HepG2 (cell line): ENCODE results near the gene ANKRD39. TPM values are rescaled to one million over a fixed set of nuclear protein-coding genes. Genes with fewer than 3 reads are reported as not detected.
A peak's percentile ranks its signal among the peaks of the same experiment; 100 is the strongest.

ENCODE experiments used
- CBFB ChIP-seq: sonication (generic); formaldehyde crosslinking; IDR thresholded peaks from 2 replicates; pipeline ENCODE4 v1.4.0; 2020; ENCODE audit warnings: missing genetic modification reagents
- DNMT1 ChIP-seq: sonication (generic); formaldehyde crosslinking; IDR thresholded peaks from 2 replicates; pipeline ENCODE4 v1.5.1; 2020; ENCODE audit warnings: mild to moderate bottlenecking, missing genetic modification reagents
- HNF4A ChIP-seq: sonication (generic); formaldehyde crosslinking; IDR thresholded peaks from 2 replicates; pipeline ENCODE4 v1.4.0; 2020; ENCODE audit warnings: missing genetic modification reagents
- HNRNPLL ChIP-seq: fragments of 200-400 bp; formaldehyde crosslinking; IDR thresholded peaks from 2 replicates; pipeline ENCODE4 v1.6.1; 2017; ENCODE audit warnings: mild to moderate bottlenecking, low read depth, low read length; ENCODE audit not compliant: poor library complexity, severe bottlenecking
- MIER3 ChIP-seq: IDR thresholded peaks from 2 replicates; pipeline ENCODE4 v1.6.1; 2016; ENCODE audit warnings: missing compliant biosample characterization, borderline replicate concordance
- PHF20 ChIP-seq: sonication (generic); formaldehyde crosslinking; IDR thresholded peaks from 2 replicates; pipeline ENCODE4 v1.5.0; 2020; ENCODE audit warnings: mild to moderate bottlenecking, missing genetic modification reagents
- POLR2AphosphoS2 ChIP-seq: IDR thresholded peaks from 2 replicates; pipeline ENCODE4 v1.6.1; 2011; ENCODE audit warnings: low read depth, low read length, improper control_type of control experiment
- SP4 ChIP-seq: sonication (generic); formaldehyde crosslinking; IDR thresholded peaks from 2 replicates; pipeline ENCODE4 v1.8.1; 2023; ENCODE audit warnings: mild to moderate bottlenecking, missing genetic modification reagents
- TGIF2 ChIP-seq: IDR thresholded peaks from 2 replicates; pipeline ENCODE4 v1.6.1; 2016; ENCODE audit warnings: control low read depth, missing compliant biosample characterization
- TP53 ChIP-seq: sonication (generic); formaldehyde crosslinking; conservative IDR thresholded peaks from 2 replicates; pipeline ENCODE4 v1.4.0; 2020; ENCODE audit warnings: missing genetic modification reagents
- ZNF101 ChIP-seq: sonication (generic); formaldehyde crosslinking; IDR thresholded peaks from 2 replicates; pipeline ENCODE4 v1.4.0; 2020; ENCODE audit warnings: mild to moderate bottlenecking, low read depth, missing genetic modification reagents, borderline replicate concordance
- ZNF160 ChIP-seq: sonication (generic); formaldehyde crosslinking; IDR thresholded peaks from 2 replicates; pipeline ENCODE4 v1.8.0; 2022; ENCODE audit warnings: mild to moderate bottlenecking, inconsistent platforms, missing genetic modification reagents
- ZNF232 ChIP-seq: sonication (generic); formaldehyde crosslinking; IDR thresholded peaks from 2 replicates; pipeline ENCODE4 v1.4.0; 2020; ENCODE audit warnings: missing genetic modification reagents, borderline replicate concordance
- ZNF260 ChIP-seq: sonication (generic); formaldehyde crosslinking; IDR thresholded peaks from 2 replicates; pipeline ENCODE4 v1.4.0; 2020; ENCODE audit warnings: missing genetic modification reagents, low read depth, mild to moderate bottlenecking, borderline replicate concordance
- ZNF605 ChIP-seq: sonication (generic); formaldehyde crosslinking; IDR thresholded peaks from 2 replicates; pipeline ENCODE4 v1.8.0; 2022; ENCODE audit warnings: mild to moderate bottlenecking, missing genetic modification reagents
- ZNF629 ChIP-seq: sonication (generic); formaldehyde crosslinking; conservative IDR thresholded peaks from 2 replicates; pipeline ENCODE4 v1.5.0; 2020; ENCODE audit warnings: missing genetic modification reagents
- ZNF746 ChIP-seq: sonication (generic); formaldehyde crosslinking; IDR thresholded peaks from 2 replicates; pipeline ENCODE4 v1.8.0; 2022; ENCODE audit warnings: mild to moderate bottlenecking, missing genetic modification reagents
- ZNF761 ChIP-seq: sonication (generic); formaldehyde crosslinking; conservative IDR thresholded peaks from 2 replicates; pipeline ENCODE4 v1.4.0; 2020; ENCODE audit warnings: mild to moderate bottlenecking, missing genetic modification reagents
- ZNF766 ChIP-seq: sonication (generic); formaldehyde crosslinking; IDR thresholded peaks from 2 replicates; pipeline ENCODE4 v1.5.0; 2020; ENCODE audit warnings: missing genetic modification reagents, borderline replicate concordance
- polyA plus RNA-seq, 8 experiments: library from polyadenylated mRNA; depleted of rRNA in 3 of 8; stranded (reverse) in 7 of 8; unstranded in 1 of 8; fragments of >200 nt; fragmentation: Illumina TruSeq in 4 of 8; extraction: Trizol in 4 of 8; gene quantifications; 2 replicates each; pipeline versions ENCODE4 v1.2.1 to v1.2.3, GENCODE V29; 2011 to 2016; ENCODE audit warnings: low read depth in 4 of 8, missing spikeins in 1 of 8, mixed read lengths in 1 of 8; ENCODE audit not compliant: insufficient read depth in 1 of 8
- total RNA-seq, 5 experiments: library from RNA; depleted of rRNA; stranded (reverse); fragments of >200 nt; fragmentation: Illumina TruSeq; extraction: Trizol; gene quantifications; 2 replicates each; pipeline ENCODE4 v1.2.3, GENCODE V29; 2016; ENCODE audit warnings: low read depth in 1 of 5
- TF ChIP-seq, protein P1 (sequence below): sonication (generic); formaldehyde crosslinking; IDR thresholded peaks from 2 replicates; pipeline ENCODE4 v1.4.0; 2020; ENCODE audit warnings: missing genetic modification reagents
- TF ChIP-seq, protein P2 (sequence below): IDR thresholded peaks from 2 replicates; pipeline ENCODE4 v1.6.1; 2018; ENCODE audit warnings: missing genetic modification reagents
- TF ChIP-seq, protein P3 (sequence below): sonication (generic); formaldehyde crosslinking; IDR thresholded peaks from 2 replicates; pipeline ENCODE4 v1.5.0; 2020; ENCODE audit warnings: missing genetic modification reagents
- TF ChIP-seq, protein P4 (sequence below): sonication (generic); formaldehyde crosslinking; IDR thresholded peaks from 2 replicates; pipeline ENCODE4 v1.4.0; 2020; ENCODE audit warnings: low read depth, mild to moderate bottlenecking, missing genetic modification reagents
- TF ChIP-seq, protein P5 (sequence below), 2 experiments: sonication (generic) in 1 of 2; formaldehyde crosslinking in 1 of 2; IDR thresholded peaks; 2 replicates each; pipeline versions ENCODE4 v1.5.1 to v1.6.1; 2011 to 2020; ENCODE audit warnings: borderline replicate concordance in 1 of 2, low read depth in 1 of 2, low read length in 1 of 2, mild to moderate bottlenecking in 1 of 2, missing genetic modification reagents in 1 of 2, moderate library complexity in 1 of 2

ANKRD39 gene
- total and polyA plus RNA-seq, 2 of the 13 experiments (the other 11 are each of a cell fraction or from before 2014, with no cell fraction given), result 23.2 to 24.8 TPM

DNA sequence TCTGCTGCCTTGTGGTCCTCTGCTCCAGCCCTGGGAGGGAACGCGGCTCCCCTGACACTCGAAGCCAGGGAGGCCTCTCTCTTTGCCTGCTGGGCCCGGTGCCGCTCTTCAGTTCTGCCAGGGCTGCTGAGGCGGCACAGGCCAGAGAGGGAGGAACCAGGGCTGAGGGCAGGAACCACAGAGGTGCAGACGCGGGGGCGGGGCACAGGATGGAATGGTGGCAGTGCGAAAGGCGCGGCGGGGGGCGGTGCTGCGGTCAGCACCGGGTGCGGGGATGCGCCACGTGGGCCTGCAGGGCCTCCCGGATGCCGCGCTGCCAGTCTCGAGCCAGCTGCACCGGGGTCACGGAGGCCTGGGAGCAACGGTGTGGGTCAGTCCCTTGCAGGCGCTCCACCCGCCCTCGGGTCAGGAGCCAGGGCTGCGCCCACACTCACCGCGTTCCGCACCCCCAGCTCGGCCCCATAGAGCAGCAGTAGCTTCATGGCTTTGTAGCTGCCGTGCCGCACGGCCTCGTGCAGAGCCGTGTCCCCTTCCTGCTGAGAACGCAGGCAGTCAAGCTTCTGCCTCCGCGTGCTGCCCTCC lies 18.4 kb downstream of the ANKRD39 start (continued):
- TF ChIP-seq ZNF160 (CRISPR knock-in tag), result no peak
- TF ChIP-seq PHF20 (CRISPR knock-in tag), result no peak
- TF ChIP-seq ZNF260, result no peak
- TF ChIP-seq, protein P1, sequence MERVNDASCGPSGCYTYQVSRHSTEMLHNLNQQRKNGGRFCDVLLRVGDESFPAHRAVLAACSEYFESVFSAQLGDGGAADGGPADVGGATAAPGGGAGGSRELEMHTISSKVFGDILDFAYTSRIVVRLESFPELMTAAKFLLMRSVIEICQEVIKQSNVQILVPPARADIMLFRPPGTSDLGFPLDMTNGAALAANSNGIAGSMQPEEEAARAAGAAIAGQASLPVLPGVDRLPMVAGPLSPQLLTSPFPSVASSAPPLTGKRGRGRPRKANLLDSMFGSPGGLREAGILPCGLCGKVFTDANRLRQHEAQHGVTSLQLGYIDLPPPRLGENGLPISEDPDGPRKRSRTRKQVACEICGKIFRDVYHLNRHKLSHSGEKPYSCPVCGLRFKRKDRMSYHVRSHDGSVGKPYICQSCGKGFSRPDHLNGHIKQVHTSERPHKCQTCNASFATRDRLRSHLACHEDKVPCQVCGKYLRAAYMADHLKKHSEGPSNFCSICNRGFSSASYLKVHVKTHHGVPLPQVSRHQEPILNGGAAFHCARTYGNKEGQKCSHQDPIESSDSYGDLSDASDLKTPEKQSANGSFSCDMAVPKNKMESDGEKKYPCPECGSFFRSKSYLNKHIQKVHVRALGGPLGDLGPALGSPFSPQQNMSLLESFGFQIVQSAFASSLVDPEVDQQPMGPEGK, result no peak
- no peak for TF ChIP-seq CBFB (CRISPR knock-in tag)
- TF ChIP-seq TP53, result no peak
- no peak for TF ChIP-seq ZNF629 (CRISPR knock-in tag)
- TF ChIP-seq ZNF761 (CRISPR knock-in tag), result no peak
- no peak for TF ChIP-seq ZNF766 (CRISPR knock-in tag)
- peak; percentile 53; the same call in 1 of the 2 replicates for TF ChIP-seq POLR2AphosphoS2
- TF ChIP-seq, protein P2, sequence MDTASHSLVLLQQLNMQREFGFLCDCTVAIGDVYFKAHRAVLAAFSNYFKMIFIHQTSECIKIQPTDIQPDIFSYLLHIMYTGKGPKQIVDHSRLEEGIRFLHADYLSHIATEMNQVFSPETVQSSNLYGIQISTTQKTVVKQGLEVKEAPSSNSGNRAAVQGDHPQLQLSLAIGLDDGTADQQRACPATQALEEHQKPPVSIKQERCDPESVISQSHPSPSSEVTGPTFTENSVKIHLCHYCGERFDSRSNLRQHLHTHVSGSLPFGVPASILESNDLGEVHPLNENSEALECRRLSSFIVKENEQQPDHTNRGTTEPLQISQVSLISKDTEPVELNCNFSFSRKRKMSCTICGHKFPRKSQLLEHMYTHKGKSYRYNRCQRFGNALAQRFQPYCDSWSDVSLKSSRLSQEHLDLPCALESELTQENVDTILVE (CRISPR knock-in tag), result no peak
- no peak for TF ChIP-seq HNF4A (CRISPR knock-in tag)
- TF ChIP-seq TGIF2 (CRISPR knock-in tag), result no peak
- no peak for TF ChIP-seq MIER3
- TF ChIP-seq, protein P3, sequence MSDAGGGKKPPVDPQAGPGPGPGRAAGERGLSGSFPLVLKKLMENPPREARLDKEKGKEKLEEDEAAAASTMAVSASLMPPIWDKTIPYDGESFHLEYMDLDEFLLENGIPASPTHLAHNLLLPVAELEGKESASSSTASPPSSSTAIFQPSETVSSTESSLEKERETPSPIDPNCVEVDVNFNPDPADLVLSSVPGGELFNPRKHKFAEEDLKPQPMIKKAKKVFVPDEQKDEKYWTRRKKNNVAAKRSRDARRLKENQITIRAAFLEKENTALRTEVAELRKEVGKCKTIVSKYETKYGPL (CRISPR knock-in tag), result no peak
- TF ChIP-seq HNRNPLL, result no peak
- TF ChIP-seq SP4, result no peak
- TF ChIP-seq ZNF232 (CRISPR knock-in tag), result no peak
- no peak for TF ChIP-seq ZNF746 (CRISPR knock-in tag)
- no peak for TF ChIP-seq ZNF101 (CRISPR knock-in tag)
- TF ChIP-seq, protein P4, sequence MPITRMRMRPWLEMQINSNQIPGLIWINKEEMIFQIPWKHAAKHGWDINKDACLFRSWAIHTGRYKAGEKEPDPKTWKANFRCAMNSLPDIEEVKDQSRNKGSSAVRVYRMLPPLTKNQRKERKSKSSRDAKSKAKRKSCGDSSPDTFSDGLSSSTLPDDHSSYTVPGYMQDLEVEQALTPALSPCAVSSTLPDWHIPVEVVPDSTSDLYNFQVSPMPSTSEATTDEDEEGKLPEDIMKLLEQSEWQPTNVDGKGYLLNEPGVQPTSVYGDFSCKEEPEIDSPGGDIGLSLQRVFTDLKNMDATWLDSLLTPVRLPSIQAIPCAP (CRISPR knock-in tag), result no peak
- TF ChIP-seq DNMT1 (CRISPR knock-in tag), result peak; percentile 35; the same call in 1 of the 2 replicates
- TF ChIP-seq, protein P5, sequence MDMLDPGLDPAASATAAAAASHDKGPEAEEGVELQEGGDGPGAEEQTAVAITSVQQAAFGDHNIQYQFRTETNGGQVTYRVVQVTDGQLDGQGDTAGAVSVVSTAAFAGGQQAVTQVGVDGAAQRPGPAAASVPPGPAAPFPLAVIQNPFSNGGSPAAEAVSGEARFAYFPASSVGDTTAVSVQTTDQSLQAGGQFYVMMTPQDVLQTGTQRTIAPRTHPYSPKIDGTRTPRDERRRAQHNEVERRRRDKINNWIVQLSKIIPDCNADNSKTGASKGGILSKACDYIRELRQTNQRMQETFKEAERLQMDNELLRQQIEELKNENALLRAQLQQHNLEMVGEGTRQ (IDR thresholded peaks at IDR 0.05; ENCODE audit: low read depth, low read length), result no peak
- TF ChIP-seq, protein P5 (CRISPR knock-in tag; IDR thresholded peaks at IDR 0.05; ENCODE audit: borderline replicate concordance), result no peak
- no peak for TF ChIP-seq ZNF605 (CRISPR knock-in tag)
